Adrenal gland (tissue), 5 donors: Measurements from ENCODE around the gene CERCAM.

Experiments
- POLR2A ChIP-seq, 2 donors: fragments of 450-650 bp; IDR thresholded peaks; one replicate each; pipeline ENCODE4 v1.6.1; 2017; ENCODE audit warnings: antibody characterized with exemption in 2 of 2, mild to moderate bottlenecking in 2 of 2, moderate library complexity in 1 of 2
- TF ChIP-seq, protein P1 (sequence below), 6 experiments: fragments of 450-650 bp in 4 of 6; fragments of 200-600 bp in 2 of 6; sonication (generic) in 1 of 6; IDR thresholded peaks; 1 replicate in 5 of 6; 2 replicates in 1 of 6; pipeline versions ENCODE4 v1.5.1 to v1.8.0; 2016 to 2021; ENCODE audit warnings: antibody characterized with exemption in 6 of 6, mild to moderate bottlenecking in 2 of 6, moderate library complexity in 1 of 6
- donor health status: DM: no; HTN: no; CAD: no.

- TF ChIP-seq, protein P1, sequence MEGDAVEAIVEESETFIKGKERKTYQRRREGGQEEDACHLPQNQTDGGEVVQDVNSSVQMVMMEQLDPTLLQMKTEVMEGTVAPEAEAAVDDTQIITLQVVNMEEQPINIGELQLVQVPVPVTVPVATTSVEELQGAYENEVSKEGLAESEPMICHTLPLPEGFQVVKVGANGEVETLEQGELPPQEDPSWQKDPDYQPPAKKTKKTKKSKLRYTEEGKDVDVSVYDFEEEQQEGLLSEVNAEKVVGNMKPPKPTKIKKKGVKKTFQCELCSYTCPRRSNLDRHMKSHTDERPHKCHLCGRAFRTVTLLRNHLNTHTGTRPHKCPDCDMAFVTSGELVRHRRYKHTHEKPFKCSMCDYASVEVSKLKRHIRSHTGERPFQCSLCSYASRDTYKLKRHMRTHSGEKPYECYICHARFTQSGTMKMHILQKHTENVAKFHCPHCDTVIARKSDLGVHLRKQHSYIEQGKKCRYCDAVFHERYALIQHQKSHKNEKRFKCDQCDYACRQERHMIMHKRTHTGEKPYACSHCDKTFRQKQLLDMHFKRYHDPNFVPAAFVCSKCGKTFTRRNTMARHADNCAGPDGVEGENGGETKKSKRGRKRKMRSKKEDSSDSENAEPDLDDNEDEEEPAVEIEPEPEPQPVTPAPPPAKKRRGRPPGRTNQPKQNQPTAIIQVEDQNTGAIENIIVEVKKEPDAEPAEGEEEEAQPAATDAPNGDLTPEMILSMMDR (IDR thresholded peaks at IDR 0.05) = no peak
- no peak for TF ChIP-seq POLR2A (IDR thresholded peaks at IDR 0.05)
Measured at GRCh38 chr9:128409978-128410377, 10.7 kb upstream of the CERCAM start.
